Glutamatergic neuron (in vitro differentiated cells): ENCODE results near the gene MACROH2A2. TPM values are rescaled to one million over a fixed set of nuclear protein-coding genes. Genes with fewer than 3 reads are reported as not detected.
"Not testable (repeated sequence)": the region's sequence is repeated elsewhere in the genome, so short reads cannot be mapped to it uniquely, and the experiment has no call there.

Experiments
- DNase-seq: peaks from one replicate; pipeline ENCODE4 v3.0.0; 2022
- H3K27ac Mint-ChIP-seq: one replicate; pipeline ENCODE4 v1.8.0; 2020; ENCODE audit warnings: mild to moderate bottlenecking, mixed read lengths, inconsistent platforms; ENCODE audit not compliant: unreplicated experiment
- H3K27me3 Mint-ChIP-seq: one replicate; pipeline ENCODE4 v1.8.0; 2020; ENCODE audit warnings: mild to moderate bottlenecking, moderate library complexity, mixed read lengths, inconsistent platforms; ENCODE audit not compliant: unreplicated experiment
- H3K36me3 Mint-ChIP-seq: one replicate; pipeline ENCODE4 v1.8.0; 2020; ENCODE audit warnings: mild to moderate bottlenecking, mixed read lengths, inconsistent platforms; ENCODE audit not compliant: unreplicated experiment
- H3K4me1 Mint-ChIP-seq: one replicate; pipeline ENCODE4 v1.8.0; 2020; ENCODE audit warnings: mild to moderate bottlenecking, low read depth, mixed read lengths, inconsistent platforms; ENCODE audit not compliant: unreplicated experiment
- H3K4me3 Mint-ChIP-seq: one replicate; pipeline ENCODE4 v1.8.0; 2020; ENCODE audit warnings: mild to moderate bottlenecking, mixed read lengths, inconsistent platforms; ENCODE audit not compliant: unreplicated experiment
- H3K9me3 Mint-ChIP-seq: one replicate; pipeline ENCODE4 v1.8.0; 2020; ENCODE audit warnings: mild to moderate bottlenecking, moderate library complexity, mixed read lengths, inconsistent platforms; ENCODE audit not compliant: unreplicated experiment
- total RNA-seq: library from RNA; stranded (reverse); fragmentation: NEBNext Ultra II Directional; extraction: Animal tissue kit (Norgen Biotek cat#: 25700); gene quantifications from one replicate; pipeline ENCODE4 v1.2.1, GENCODE V29; 2021; ENCODE audit not compliant: unreplicated experiment
- TF ChIP-seq, protein P1 (sequence below): fragments of 200-600 bp; sonication (generic); IDR thresholded peaks from one replicate; pipeline ENCODE4 v1.5.0; 2021; ENCODE audit not compliant: partially characterized antibody, unreplicated experiment

MACROH2A2 gene
- total RNA-seq, 1 donor from 2014 or later: 58.3 TPM

DNA sequence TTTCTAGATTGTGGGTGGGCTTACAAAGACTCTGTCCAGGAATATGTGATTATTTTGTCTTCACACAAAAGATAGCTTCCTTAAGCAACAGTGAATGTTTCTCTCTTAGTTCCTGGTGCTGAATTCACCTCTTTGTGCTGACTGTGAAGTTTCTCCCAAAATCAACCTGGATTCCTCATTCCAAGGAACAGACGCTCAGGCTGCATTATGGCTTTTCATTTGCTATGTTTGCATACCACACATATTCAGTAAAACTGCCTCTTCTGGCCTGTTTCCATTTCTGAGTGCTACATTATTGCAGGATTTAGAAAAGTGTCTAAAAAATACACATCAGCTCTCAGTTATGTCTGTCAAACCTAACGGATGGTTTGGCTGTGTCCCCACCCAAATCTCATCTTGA is 21.5 kb downstream of the MACROH2A2 start:
- Mint-ChIP-seq H3K27me3 (no peaks in the 10 kb centered on the region), H3K9me3 (peaks cover 4% of the 10 kb centered on the region), H3K27ac (no peak overlapping the region), H3K4me3 (no peak overlapping the region), H3K36me3 (peaks cover 6% of the 10 kb centered on the region), H3K4me1 (peaks cover 4% of the 10 kb centered on the region)
- TF ChIP-seq, protein P1, sequence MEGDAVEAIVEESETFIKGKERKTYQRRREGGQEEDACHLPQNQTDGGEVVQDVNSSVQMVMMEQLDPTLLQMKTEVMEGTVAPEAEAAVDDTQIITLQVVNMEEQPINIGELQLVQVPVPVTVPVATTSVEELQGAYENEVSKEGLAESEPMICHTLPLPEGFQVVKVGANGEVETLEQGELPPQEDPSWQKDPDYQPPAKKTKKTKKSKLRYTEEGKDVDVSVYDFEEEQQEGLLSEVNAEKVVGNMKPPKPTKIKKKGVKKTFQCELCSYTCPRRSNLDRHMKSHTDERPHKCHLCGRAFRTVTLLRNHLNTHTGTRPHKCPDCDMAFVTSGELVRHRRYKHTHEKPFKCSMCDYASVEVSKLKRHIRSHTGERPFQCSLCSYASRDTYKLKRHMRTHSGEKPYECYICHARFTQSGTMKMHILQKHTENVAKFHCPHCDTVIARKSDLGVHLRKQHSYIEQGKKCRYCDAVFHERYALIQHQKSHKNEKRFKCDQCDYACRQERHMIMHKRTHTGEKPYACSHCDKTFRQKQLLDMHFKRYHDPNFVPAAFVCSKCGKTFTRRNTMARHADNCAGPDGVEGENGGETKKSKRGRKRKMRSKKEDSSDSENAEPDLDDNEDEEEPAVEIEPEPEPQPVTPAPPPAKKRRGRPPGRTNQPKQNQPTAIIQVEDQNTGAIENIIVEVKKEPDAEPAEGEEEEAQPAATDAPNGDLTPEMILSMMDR: no peak
- no peak for DNase-seq

DNA sequence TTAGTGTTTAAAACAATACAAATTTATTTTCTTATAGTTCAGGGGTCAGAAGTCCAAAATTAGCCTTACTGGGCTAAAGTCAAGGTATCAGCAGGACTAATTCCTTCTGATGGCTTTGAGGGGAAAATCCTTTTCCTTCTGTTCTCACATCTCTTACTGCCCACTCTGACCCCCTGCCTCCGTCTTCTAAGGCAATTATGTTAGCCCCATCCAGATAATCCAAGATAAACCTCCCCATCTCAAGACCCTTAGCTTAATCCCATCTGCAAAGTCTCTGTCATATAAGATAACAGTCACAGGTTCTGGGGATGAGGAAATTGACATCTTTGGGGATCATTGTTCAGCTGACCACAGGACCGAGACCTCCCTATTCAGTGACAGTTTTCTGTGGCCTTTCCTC is 22.3 kb downstream of the MACROH2A2 start:
- no peaks in the 10 kb centered on the region for H3K27me3 Mint-ChIP-seq
- peaks cover 4% of the 10 kb centered on the region for H3K4me1 Mint-ChIP-seq
- H3K36me3 Mint-ChIP-seq: peaks cover 6% of the 10 kb centered on the region
- DNase-seq: no peak
- H3K27ac Mint-ChIP-seq: no peak overlapping the region
- H3K4me3 Mint-ChIP-seq: no peak overlapping the region
- TF ChIP-seq, protein P1: no peak
- H3K9me3 Mint-ChIP-seq: peaks cover 4% of the 10 kb centered on the region

GRCh38 chr10:70078329-70078728 is 25.7 kb downstream of the MACROH2A2 start:
- H3K27ac Mint-ChIP-seq: no peak overlapping the region
- H3K27me3 Mint-ChIP-seq: no peaks in the 10 kb centered on the region
- no peaks in the 10 kb centered on the region for H3K4me1 Mint-ChIP-seq
- no peak for DNase-seq
- TF ChIP-seq, protein P1: no peak
- no peak overlapping the region for H3K4me3 Mint-ChIP-seq
- H3K9me3 Mint-ChIP-seq: peaks cover 6% of the 10 kb centered on the region
- peaks cover 6% of the 10 kb centered on the region for H3K36me3 Mint-ChIP-seq

- Mint-ChIP-seq H3K4me3 (no peak overlapping the region), H3K9me3 (peaks cover 6% of the 10 kb centered on the region), H3K27me3 (no peaks in the 10 kb centered on the region), H3K36me3 (peaks cover 6% of the 10 kb centered on the region), H3K27ac (no peak overlapping the region), H3K4me1 (no peaks in the 10 kb centered on the region)
- DNase-seq: no peak
- TF ChIP-seq, protein P1: no peak
Observed at GRCh38 chr10:70078937-70079336, 26.3 kb downstream of the MACROH2A2 start.

GRCh38 chr10:70080789-70081188 is 28.1 kb downstream of the MACROH2A2 start:
- not testable (repeated sequence) for H3K36me3 Mint-ChIP-seq, H3K4me3 Mint-ChIP-seq, H3K27me3 Mint-ChIP-seq, H3K4me1 Mint-ChIP-seq, H3K9me3 Mint-ChIP-seq, DNase-seq, H3K27ac Mint-ChIP-seq

DNA sequence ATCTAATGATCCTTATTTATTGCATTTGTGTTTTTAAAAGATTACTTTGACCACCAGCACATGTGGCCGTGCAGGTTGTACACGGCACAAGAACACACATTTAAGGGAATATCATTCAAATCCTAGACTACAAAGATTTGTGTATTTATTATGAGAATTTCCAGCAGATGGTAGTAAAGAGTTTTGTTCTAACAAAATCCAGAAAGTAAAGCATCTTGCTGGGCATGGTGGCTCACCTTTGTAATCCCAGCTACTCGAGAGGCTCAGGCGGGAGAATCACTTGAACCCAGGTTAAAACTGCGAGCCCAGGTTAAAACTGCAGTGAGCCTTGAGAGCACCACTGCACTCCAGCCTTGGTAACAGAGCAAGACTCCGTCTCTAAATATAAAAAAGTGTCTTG is 31.5 kb downstream of the MACROH2A2 start:
- Mint-ChIP-seq H3K4me1 (no peaks in the 10 kb centered on the region), H3K27me3 (no peaks in the 10 kb centered on the region), H3K27ac (no peak overlapping the region), H3K36me3 (peaks cover under 1% of the 10 kb centered on the region), H3K4me3 (no peak overlapping the region), H3K9me3 (peaks cover 7% of the 10 kb centered on the region)
- DNase-seq: no peak
- TF ChIP-seq, protein P1: no peak
